Vagina (tissue), 2 donors: ENCODE results near the gene PIP4K2A. TPM values are rescaled to one million over a fixed set of nuclear protein-coding genes. Genes with fewer than 3 reads are reported as not detected.
"Not testable (repeated sequence)": the region's sequence is repeated elsewhere in the genome, so short reads cannot be mapped to it uniquely, and the experiment has no call there.

Source experiments
- DNase-seq, 2 donors: peaks; one replicate each; pipeline ENCODE4 v3.0.0-alpha.2; 2017; ENCODE audit errors: extremely low spot score in 2 of 2
- H3K27ac ChIP-seq: fragments of 200-600 bp; sonication (generic); one replicate; pipeline ENCODE4 v1.5.1; 2019
- H3K27me3 ChIP-seq: fragments of 200-600 bp; sonication (generic); one replicate; pipeline ENCODE4 v1.5.1; 2019
- H3K36me3 ChIP-seq, 2 donors: fragments of 200-600 bp; sonication (generic); one replicate each; pipeline ENCODE4 v1.5.1; 2017 to 2019
- H3K4me1 ChIP-seq: fragments of 200-600 bp; sonication (generic); one replicate; pipeline ENCODE4 v1.5.1; 2019
- H3K4me3 ChIP-seq, 2 donors: fragments of 200-600 bp; sonication (generic); 1 replicate in 1 of 2; 2 replicates in 1 of 2; pipeline ENCODE4 v1.5.1; 2016 to 2019
- H3K9me3 ChIP-seq: fragments of 200-600 bp; sonication (generic); one replicate; pipeline ENCODE4 v1.5.1; 2019
- POLR2A ChIP-seq, 2 donors: fragments of 450-650 bp; IDR thresholded peaks; one replicate each; pipeline ENCODE4 v1.6.1; 2017; ENCODE audit warnings: antibody characterized with exemption in 2 of 2, mild to moderate bottlenecking in 2 of 2, moderate library complexity in 2 of 2
- POLR2AphosphoS5 ChIP-seq, 2 donors: sonication (generic); formaldehyde crosslinking; IDR thresholded peaks; one replicate each; pipeline ENCODE4 v1.9.0; 2017; ENCODE audit warnings: antibody characterized with exemption in 2 of 2, mild to moderate bottlenecking in 2 of 2, low read depth in 1 of 2; ENCODE audit not compliant: insufficient read depth in 1 of 2
- intact Hi-C: fragments of 100-400 bp; cut with DNase I; formaldehyde crosslinking; loops from one replicate; pipeline ENCODE4 v1.15.1; 2023
- total RNA-seq: library from RNA; depleted of rRNA; stranded (reverse); fragments of >200 nt; gene quantifications from one replicate; pipeline ENCODE4 v1.2.3, GENCODE V29; 2016
- TF ChIP-seq, protein P1 (sequence below), 3 experiments: fragments of 450-650 bp in 2 of 3; fragments of 200-600 bp in 1 of 3; sonication (generic) in 1 of 3; IDR thresholded peaks; one replicate each; pipeline ENCODE4 v1.5.1; 2017 to 2019; ENCODE audit warnings: antibody characterized with exemption in 3 of 3, mild to moderate bottlenecking in 2 of 3, moderate library complexity in 2 of 3

Gene PIP4K2A
- total RNA-seq, 1 donor from 2014 or later = 20.6 TPM

DNA sequence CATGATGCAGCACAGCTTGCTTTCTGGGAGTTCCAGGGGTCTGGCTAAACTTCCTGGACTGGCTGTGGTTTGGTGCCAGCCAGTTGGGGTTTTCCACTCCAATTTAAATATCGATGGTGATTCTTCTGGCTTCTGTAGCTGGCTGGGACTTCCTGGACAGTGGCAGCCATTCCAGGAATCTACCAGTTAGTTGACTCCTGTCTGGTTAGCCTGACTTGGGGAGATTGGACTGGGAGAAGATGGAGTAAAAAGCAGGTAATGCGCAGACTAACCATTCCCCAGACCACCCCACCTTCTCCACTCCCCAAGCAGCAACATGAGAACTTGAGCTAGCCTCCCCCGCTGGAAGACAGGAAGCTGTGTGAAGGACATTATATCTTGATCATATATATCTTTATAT is 6.3 kb upstream of the PIP4K2A start:
- Histone ChIP-seq H3K36me3 (no peaks in the 10 kb centered on the region), H3K27ac (no peak overlapping the region), H3K4me3 (no peak overlapping the region), H3K27me3 (no peaks in the 10 kb centered on the region), H3K9me3 (no peaks in the 10 kb centered on the region), H3K4me1 (no peaks in the 10 kb centered on the region)
- intact Hi-C loops = no loop called here
- TF ChIP-seq POLR2AphosphoS5 (IDR thresholded peaks at IDR 0.05; ENCODE audit: insufficient read depth in 1 of 2, low read depth in 1 of 2) (no peak), POLR2A (IDR thresholded peaks at IDR 0.05) (no peak)
- TF ChIP-seq, protein P1, sequence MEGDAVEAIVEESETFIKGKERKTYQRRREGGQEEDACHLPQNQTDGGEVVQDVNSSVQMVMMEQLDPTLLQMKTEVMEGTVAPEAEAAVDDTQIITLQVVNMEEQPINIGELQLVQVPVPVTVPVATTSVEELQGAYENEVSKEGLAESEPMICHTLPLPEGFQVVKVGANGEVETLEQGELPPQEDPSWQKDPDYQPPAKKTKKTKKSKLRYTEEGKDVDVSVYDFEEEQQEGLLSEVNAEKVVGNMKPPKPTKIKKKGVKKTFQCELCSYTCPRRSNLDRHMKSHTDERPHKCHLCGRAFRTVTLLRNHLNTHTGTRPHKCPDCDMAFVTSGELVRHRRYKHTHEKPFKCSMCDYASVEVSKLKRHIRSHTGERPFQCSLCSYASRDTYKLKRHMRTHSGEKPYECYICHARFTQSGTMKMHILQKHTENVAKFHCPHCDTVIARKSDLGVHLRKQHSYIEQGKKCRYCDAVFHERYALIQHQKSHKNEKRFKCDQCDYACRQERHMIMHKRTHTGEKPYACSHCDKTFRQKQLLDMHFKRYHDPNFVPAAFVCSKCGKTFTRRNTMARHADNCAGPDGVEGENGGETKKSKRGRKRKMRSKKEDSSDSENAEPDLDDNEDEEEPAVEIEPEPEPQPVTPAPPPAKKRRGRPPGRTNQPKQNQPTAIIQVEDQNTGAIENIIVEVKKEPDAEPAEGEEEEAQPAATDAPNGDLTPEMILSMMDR (IDR thresholded peaks at IDR 0.05) = no peak
- no peak for DNase-seq

GRCh38 chr10:22719406-22720042 is 5.1 kb upstream of the PIP4K2A start:
- intact Hi-C loops = no loop called here
- TF ChIP-seq POLR2A (IDR thresholded peaks at IDR 0.05) (no peak), POLR2AphosphoS5 (IDR thresholded peaks at IDR 0.05; ENCODE audit: insufficient read depth in 1 of 2, low read depth in 1 of 2) (no peak)
- TF ChIP-seq, protein P1 (IDR thresholded peaks at IDR 0.05) = no peak
- peaks cover 6% of the 10 kb centered on the region for H3K4me1 ChIP-seq
- H3K4me3 ChIP-seq = no peak overlapping the region
- no peak overlapping the region for H3K27ac ChIP-seq
- no peaks in the 10 kb centered on the region for H3K36me3 ChIP-seq
- no peaks in the 10 kb centered on the region for H3K27me3 ChIP-seq
- no peak for DNase-seq
- H3K9me3 ChIP-seq = no peaks in the 10 kb centered on the region

- H3K9me3 ChIP-seq, H3K4me3 ChIP-seq, H3K27ac ChIP-seq, DNase-seq, H3K4me1 ChIP-seq, H3K27me3 ChIP-seq, intact Hi-C loops, H3K36me3 ChIP-seq: not testable (repeated sequence)
These were observed 4.3 kb upstream of the PIP4K2A start for GRCh38 chr10:22718659-22719058.

DNA sequence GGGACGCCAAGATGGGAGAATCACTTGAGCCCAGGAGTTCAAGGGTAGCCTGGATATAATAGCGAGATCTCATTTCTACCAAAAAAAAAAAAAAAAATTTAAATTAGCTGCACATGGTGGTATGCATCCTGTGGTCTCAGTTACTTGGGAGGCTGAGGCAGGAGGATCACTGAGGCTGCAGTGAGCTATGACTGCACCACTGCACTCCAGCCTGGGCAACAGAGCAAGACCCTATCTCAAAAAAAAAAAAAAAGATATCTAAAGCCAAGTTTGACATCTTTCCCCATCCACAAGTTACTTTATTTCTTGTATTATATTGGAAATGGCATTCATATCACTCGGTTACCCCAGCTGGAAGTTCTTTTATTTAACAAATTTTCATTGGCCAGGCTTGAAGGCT is 3.4 kb upstream of the PIP4K2A start:
- intact Hi-C loops = no loop called here
- no peak for DNase-seq
- peaks cover 6% of the 10 kb centered on the region for H3K4me1 ChIP-seq
- H3K4me3 ChIP-seq = no peak overlapping the region
- H3K36me3 ChIP-seq = no peaks in the 10 kb centered on the region
- H3K9me3 ChIP-seq = no peaks in the 10 kb centered on the region
- TF ChIP-seq, protein P1 (IDR thresholded peaks at IDR 0.05) = no peak
- TF ChIP-seq POLR2A (IDR thresholded peaks at IDR 0.05) (no peak), POLR2AphosphoS5 (IDR thresholded peaks at IDR 0.05; ENCODE audit: insufficient read depth in 1 of 2, low read depth in 1 of 2) (no peak)
- H3K27me3 ChIP-seq = no peaks in the 10 kb centered on the region
- no peak overlapping the region for H3K27ac ChIP-seq

GRCh38 chr10:22716943-22717342 is 2.6 kb upstream of the PIP4K2A start:
- intact Hi-C loops = no loop called here
- no peak for DNase-seq
- no peaks in the 10 kb centered on the region for H3K36me3 ChIP-seq
- peaks cover 9% of the 10 kb centered on the region for H3K4me1 ChIP-seq
- H3K9me3 ChIP-seq = no peaks in the 10 kb centered on the region
- H3K27ac ChIP-seq = no peak overlapping the region
- TF ChIP-seq, protein P1 (IDR thresholded peaks at IDR 0.05) = no peak
- no peak for TF ChIP-seq POLR2AphosphoS5 (IDR thresholded peaks at IDR 0.05; ENCODE audit: insufficient read depth in 1 of 2, low read depth in 1 of 2)
- TF ChIP-seq POLR2A (IDR thresholded peaks at IDR 0.05) = no peak
- H3K27me3 ChIP-seq = no peaks in the 10 kb centered on the region
- no peak overlapping the region for H3K4me3 ChIP-seq
